GM04504 (cell line): ENCODE measurements around the gene PHF21B.

ENCODE experiments used
- DNase-seq: peaks from one replicate; pipeline ENCODE4 v3.0.0-alpha.2; 2012; ENCODE audit warnings: low read depth

The PHF21B gene

GRCh38 chr22:45013138-45013537 lies 3.3 kb upstream of the PHF21B start:
- no peak for DNase-seq

GRCh38 chr22:45010532-45010900 lies 711 bp upstream of the PHF21B start:
- DNase-seq: no peak

- no peak for DNase-seq
These were observed 827 bp downstream of the PHF21B start for GRCh38 chr22:45008751-45009605.

- no peak for DNase-seq
These were observed 1.6 kb downstream of the PHF21B start for GRCh38 chr22:45008186-45008681.

GRCh38 chr22:45007391-45008185 lies 2.2 kb downstream of the PHF21B start:
- no peak for DNase-seq

- DNase-seq: no peak
These were observed 2.8 kb downstream of the PHF21B start for GRCh38 chr22:45006964-45007390.

GRCh38 chr22:45006111-45006963 lies 3.5 kb downstream of the PHF21B start:
- DNase-seq: no peak

- no peak for DNase-seq
These were observed 8.2 kb downstream of the PHF21B start for GRCh38 chr22:45001653-45002052.

- DNase-seq: no peak
These were observed 9.5 kb downstream of the PHF21B start for GRCh38 chr22:45000330-45000729.

GRCh38 chr22:44999687-45000086 lies 10.1 kb downstream of the PHF21B start:
- no peak for DNase-seq

GRCh38 chr22:44999231-44999630 lies 10.6 kb downstream of the PHF21B start:
- no peak for DNase-seq

- DNase-seq: no peak
These were observed 11.5 kb downstream of the PHF21B start for GRCh38 chr22:44998296-44998695.

- DNase-seq: no peak
These were observed 12.7 kb downstream of the PHF21B start for GRCh38 chr22:44997060-44997459.

GRCh38 chr22:44996648-44997047 lies 13.2 kb downstream of the PHF21B start:
- DNase-seq: no peak

GRCh38 chr22:44996120-44996519 lies 13.7 kb downstream of the PHF21B start:
- DNase-seq: no peak

GRCh38 chr22:44995715-44996114 lies 14.1 kb downstream of the PHF21B start:
- no peak for DNase-seq

- no peak for DNase-seq
These were observed 14.7 kb downstream of the PHF21B start for GRCh38 chr22:44995105-44995514.

- DNase-seq: no peak
These were observed 15.3 kb downstream of the PHF21B start for GRCh38 chr22:44994399-44995104.

- DNase-seq: no peak
These were observed 17.6 kb downstream of the PHF21B start for GRCh38 chr22:44992166-44992565.

- no peak for DNase-seq
These were observed 18.6 kb downstream of the PHF21B start for GRCh38 chr22:44991218-44991617.

GRCh38 chr22:44990810-44991209 lies 19.0 kb downstream of the PHF21B start:
- DNase-seq: no peak
